Measurements from ENCODE around the gene TFB2M.
A peak's percentile ranks its signal among the peaks of the same experiment; 100 is the strongest.
"Not testable (repeated sequence)": the region's sequence is repeated elsewhere in the genome, so short reads cannot be mapped to it uniquely, and the experiment has no call there.

TFB2M gene

GRCh38 chr1:246582301-246583055, 16.4 kb upstream of the TFB2M start:
- no peak for DNase-seq

DNA sequence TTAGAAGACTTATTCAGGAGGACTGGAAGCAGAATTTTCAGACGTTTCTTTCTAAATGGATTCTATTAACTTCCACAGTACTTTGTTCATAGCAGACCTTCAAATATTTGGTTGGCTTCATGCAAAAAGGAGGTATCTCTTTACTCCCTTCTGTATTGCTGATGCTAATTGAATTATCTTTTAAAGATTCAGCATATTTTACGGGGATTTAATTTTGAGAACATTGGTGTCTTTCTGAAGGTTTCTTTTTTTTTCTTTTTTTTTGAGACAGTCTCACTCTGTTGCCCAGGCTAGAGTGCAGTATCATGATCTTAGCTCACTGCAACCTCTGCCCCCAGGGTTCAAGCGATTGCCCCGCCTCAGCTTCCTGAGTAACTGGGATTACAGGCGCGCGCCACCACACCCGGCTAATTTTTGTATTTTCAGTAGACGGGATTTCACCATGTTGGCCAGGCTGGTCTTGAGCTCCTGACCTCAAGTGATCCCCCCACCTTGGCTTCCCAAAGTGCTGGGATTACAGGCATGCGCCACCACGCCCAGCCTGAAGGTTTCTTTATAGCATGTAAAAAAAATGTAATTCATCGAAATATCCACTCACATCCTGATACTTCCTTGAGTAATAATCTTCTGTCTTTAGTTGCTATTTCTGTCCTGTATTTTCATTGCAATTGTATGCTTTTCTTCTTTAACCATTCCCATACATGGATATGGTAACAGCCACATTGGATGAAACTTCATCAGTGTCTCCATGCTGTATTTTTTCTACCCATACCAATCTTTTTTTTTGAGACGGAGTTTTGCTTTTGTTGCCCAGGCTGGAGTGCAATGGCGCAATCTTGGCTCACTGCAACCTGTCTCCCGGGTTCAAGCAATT, 14.7 kb upstream of the TFB2M start:
- DNase-seq = no peak

DNA sequence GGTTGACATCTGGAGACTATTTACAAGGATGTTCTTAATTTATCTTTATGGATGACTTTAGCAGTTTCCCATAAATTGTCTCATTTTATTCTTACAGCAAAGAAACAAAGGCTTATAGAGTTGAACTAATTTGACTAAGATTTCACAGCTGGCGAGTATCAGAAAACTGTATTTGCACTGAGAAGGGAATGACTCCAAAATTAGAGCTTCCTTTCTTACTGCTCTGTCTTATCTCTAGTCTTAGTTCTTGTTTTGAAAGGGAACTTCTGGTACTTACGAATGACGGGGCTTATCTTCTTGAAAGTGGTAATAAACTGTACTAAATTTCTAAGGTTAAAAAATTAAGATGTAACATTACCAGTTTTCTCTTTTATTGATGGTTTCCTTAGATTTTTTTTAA, 13.8 kb upstream of the TFB2M start:
- peak; percentile 48 for DNase-seq

DNA sequence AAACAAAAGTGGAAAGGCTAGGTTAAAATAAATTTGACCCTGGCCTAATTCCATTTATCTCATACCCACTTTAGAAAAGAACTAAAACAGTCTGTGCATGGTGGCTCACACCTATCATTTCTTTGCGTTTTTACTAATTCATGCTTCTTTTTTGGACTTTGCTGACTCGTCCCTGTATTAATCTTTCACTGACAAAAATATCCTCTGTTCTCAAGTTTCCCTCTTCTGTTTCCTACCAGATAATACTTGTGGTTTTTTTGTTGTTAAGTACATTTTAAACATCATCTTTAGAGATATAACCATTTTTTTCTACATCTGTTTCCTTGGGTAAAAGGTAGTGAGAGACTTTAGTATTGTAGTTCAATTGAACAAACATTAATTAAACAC, 11.7 kb upstream of the TFB2M start:
- peak; percentile 45 for DNase-seq

DNA sequence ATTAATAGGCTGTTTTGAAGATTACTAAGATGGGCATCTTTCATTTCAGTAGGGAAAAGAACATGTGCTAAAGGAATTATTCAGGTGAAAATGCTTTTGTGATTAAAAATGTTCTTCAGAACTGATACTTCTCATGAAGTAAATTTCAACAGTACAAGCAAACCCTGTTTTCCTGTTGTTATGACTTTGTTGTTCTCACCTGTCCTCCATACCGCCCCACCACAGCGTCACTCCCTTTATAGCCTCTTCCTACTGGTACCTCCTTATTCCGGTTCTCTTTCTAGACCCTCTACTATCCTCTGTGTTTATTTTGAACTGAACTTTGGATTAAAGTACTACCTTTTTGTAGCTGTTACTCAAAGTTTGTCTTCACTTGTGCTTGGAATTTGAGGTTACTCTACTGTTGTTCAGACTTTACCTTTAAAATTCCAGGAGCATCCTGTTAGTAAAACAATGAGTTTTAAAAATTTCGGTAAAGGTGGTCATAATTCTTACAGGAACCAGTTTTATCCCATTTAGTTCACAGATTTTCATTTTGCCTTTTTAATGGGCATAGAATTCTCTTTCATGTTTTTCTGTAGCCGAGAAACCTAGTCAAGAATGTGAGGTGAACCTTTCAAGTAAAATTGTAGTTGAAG, 11.1 kb upstream of the TFB2M start:
- no peak for DNase-seq

DNA sequence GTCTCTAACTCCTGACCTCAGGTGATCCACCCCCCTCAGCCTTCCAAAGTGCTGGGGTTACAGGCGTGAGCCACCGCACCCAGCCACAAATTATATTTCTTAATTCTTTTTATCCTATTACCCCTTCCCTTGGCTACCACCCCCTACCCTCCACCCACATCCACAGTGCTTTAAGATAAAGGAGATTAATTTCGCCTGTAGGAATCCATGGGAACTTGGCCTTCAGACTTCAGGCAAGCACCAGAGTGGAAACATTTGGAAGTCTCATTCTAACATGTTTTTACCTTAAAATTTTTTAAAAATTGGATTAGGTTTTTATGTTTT, 10.6 kb upstream of the TFB2M start:
- no peak for DNase-seq

- DNase-seq = no peak
Measured at GRCh38 chr1:246573491-246573890, 7.4 kb upstream of the TFB2M start.

GRCh38 chr1:246572785-246573184, 6.7 kb upstream of the TFB2M start:
- DNase-seq = no peak

DNA sequence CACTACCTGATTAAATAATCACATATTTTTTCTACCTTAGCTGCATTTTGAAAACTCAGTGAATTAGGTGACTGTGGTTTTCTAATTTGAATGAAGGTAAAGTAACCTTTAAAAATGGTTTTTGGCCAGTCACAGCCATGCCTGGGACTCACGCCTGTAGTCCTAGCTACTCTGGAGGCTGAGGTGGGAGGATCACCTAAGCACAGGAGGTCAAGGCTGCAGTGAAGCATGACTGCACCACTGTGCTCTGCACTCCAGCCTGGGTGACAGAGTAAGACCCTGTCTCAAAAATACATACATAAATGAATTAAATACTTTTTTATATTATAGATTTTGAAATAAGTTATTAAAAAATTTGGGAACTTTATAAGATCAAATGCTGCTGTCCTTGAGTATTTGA, 5.9 kb upstream of the TFB2M start:
- DNase-seq = no peak

DNA sequence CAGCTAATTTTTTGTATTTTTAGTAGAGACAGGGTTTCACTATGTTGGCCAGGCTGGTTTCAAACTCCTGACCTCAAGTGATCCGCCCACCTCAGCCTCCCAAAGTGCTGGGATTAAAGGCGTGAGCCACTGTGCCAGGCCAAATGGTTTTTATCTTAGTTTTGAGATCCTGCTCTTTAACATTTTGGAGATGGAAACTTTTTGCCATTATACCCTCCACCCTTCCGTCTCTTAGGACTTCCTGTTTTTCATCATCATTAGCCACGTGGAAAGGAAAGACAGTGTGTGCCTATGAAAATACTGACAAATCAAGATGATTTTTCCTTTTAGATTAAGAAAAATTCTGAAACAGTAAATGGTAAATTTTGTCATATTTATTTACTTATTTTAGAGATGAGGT, 5.2 kb upstream of the TFB2M start:
- DNase-seq = not testable (repeated sequence)

- peak; percentile 57 for DNase-seq
Measured at GRCh38 chr1:246569248-246570238, 3.5 kb upstream of the TFB2M start.

- DNase-seq = no peak
Measured at GRCh38 chr1:246567646-246568235, 1.7 kb upstream of the TFB2M start.

DNA sequence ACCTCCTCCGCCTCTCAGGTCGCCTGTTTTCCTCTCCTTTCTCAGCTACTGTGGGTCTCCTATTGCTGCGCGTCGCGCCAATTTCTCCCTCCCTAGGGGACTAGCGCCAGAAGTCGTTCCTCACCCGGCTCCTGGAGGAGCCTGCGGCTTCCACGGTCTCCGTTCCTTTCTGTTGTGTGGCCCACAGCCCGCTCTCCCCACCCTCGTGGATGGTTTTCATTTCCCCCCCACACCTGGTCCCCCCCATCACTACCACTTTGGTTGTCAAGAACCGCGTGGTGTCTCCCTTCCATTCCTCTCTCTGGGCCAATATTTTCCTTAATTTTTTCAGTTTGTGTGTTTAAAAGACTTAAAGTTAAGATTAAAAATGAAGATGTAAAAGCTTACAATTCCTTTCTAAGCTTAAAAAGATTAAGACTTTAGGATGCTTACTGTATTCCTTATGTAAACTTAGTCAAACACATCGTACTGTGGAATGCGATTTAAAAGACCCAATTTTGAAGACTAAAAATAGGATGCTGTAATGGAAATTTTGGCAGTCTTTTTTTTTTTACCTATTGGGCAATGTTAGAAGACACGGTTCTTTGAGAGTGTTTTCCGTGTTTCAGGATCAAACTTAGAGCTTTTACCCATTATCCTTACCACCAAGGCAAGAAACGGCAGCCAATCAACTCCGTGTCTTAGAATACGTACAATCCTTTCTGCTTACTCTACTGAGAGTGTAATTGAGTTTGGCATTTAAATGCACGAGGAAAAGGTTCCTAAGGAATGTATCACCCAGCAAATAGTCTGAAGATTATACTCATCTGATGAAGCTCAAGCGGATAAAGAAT, 968 bp upstream of the TFB2M start:
- DNase-seq = peak; percentile 89

GRCh38 chr1:246565751-246566127, 322 bp downstream of the TFB2M start:
- no peak for DNase-seq

DNA sequence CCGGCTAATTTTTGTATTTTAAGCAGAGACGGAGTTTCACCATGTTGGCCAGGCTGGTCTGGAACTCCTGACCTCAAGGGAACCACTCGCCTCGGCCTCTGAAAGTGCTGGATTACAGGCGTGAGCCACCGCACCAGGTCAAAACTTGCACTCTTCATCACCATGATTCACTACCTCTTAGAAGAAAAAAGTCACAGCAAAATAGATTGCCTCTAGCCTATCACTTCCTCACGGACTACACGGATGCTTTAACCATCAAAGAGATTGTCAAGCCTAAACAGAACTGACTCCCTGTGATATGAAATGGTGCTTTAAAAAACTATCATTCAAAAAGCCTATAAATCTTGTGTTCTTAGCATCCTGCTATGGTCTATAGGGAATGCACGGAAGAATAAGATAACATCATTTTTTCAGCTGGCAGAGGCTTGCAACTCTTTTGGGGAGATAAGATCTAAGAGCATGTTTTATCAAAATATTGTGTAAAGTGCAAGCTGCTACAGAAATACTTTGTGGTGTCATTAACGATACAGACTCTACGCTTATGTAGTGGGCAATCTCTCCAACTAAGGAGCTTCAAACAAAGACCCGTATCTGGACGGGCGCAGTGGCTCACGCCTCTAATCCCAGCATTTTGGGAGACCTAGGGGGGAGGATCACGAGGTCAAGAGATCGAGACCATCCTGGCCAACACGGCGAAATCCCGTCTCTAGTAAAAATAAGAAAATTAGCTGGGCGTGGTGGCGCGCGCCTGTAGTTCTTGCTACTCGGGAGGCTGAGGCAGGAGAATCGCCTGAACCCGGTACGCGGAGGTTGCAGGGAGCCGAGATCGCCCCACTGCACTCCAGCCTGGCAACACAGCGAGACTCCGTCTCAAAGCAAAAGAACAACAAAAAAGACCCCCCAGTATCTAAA, 966 bp downstream of the TFB2M start:
- DNase-seq = no peak

- not testable (repeated sequence) for DNase-seq
Measured at GRCh38 chr1:246560833-246561232, 5.2 kb downstream of the TFB2M start.

DNA sequence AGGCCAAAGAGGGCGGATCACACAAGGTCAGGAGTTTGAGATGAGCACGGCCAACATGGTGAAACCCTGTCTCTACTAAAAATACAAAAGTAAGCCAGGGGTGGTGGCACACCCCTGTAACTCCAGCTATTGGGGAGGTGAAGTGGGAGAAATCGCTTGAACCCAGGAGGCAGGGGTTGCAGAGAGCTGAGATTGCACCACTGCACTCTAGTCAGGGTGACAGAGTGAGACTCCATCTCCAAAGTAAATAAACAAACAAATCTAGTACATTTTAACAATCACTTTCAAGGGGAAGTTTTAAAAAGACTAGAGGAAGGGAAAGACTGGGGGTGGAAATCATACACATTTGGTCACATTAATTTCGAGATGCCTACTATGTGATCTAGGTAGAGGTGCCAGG, 6.8 kb downstream of the TFB2M start:
- DNase-seq = no peak

DNA sequence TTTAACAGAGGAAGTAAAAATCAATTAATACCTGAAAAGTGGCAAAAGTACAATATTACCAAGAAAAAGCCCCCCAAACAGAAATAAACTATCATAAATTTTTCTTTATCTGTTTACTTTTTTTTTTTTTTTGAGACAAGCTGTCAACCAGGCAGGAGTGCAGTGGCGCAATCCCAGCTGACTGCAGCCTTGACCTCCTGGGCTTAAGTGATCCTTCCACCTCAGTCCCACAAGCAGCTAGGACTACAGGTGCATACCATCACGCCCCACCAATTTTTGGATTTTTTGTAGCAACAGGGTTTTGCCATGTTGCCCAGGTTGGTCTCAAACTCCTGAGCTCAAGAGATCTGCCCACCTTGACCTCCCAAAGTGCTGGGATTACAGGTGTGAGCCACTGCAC, 8.0 kb downstream of the TFB2M start:
- DNase-seq = no peak

GRCh38 chr1:246554201-246554600, 11.9 kb downstream of the TFB2M start:
- no peak for DNase-seq

GRCh38 chr1:246552110-246552509, 14.0 kb downstream of the TFB2M start:
- DNase-seq = no peak
